ENCODE results near the gene NTN3.

NTN3 gene

DNA sequence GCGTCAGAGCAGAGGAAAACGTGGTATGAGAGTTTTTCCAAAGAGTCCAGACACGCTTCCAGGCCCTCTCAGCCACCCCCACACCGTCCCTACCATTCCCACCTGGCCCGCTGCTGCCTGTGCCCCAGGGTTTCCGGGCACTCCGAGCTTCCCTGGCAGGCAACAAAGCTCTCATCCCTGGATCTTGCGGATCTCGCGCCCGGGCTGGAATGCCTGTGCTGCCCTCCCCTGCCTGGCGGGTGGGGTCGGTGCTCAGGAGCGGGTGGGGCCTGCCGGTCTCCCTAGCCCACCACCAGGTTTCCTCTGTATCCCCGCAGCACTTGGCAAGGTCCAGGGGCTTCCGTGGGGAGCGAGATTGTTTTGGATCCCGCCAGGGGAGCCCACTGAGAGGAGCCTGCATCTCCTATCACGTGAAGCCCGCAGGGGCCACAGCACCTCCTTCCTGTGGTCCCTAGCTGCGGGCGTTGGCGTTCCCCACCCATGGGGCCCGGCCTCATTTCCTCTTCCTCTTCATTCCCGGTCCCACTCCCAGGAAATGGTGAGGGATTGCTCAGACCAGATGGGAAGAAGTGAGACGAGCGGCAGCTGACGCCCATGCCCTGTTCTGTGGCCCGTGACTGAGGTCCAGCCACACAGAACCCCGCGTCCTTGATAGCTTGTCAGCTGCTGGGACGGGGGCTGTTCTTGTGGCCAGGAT lies 14.9 kb downstream of the NTN3 start:
- Histone ChIP-seq H3K4me2 (ENCODE audit: low read length) (no peak overlapping the region), H3K27me3 (ENCODE audit: control insufficient read depth, insufficient read depth, low read length) (no peaks in the 10 kb centered on the region), H3K9me3 (replicated peaks; ENCODE audit: low read length) (no peaks in the 10 kb centered on the region), H3K9ac (ENCODE audit: low read depth, low read length) (no peak overlapping the region), H3K36me3 (ENCODE audit: insufficient read depth, low read length) (no peaks in the 10 kb centered on the region), H3K4me3 (ENCODE audit: low read length) (no peak overlapping the region), H3K4me1 (ENCODE audit: control insufficient read depth, insufficient read depth, low read length) (peaks cover 30% of the 10 kb centered on the region)

DNA sequence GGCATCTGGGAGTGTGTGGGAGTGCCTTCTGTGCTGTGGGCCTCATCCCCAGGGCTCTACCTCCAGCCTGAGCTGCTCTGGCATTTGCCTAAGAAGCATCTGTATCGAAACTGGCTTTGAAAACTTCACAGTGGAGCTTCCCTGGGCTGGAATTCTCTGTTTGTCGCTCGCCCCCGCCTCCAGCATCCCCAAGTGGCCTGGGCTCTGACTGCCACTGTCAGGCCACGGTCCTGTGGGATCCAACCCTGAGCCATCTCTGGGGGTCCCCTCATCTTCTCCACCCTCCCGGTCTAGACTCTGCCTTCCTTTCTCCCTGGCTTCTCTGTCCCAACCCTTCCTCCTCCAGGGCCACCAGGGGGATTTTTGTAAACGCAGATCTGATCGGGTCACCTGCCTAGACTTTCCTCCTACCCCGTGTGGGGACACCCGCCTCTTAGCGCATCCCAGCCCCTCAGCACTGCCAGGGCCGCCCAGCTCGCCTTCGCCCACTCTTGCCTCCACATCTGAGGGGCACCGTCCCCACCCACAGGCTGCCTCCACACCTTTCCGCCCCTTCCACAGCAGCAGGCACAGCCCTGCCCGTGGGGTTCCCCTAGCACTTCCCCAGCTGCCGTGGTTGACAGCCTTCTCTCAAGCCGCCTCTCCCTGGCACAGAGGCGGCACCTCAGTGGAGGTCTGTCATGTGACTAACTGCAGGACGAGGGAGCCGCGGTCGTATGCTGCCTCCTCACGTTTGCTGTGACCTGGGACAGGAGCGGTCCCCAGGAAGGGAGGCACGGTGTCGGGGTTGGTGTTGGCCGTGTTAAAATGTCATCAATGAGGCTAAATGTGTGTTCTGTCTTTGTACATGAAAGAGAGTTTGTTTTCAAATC lies 15.8 kb downstream of the NTN3 start:
- H3K27me3 ChIP-seq (ENCODE audit: control insufficient read depth, insufficient read depth, low read length): no peaks in the 10 kb centered on the region
- no peaks in the 10 kb centered on the region for H3K9me3 ChIP-seq (replicated peaks; ENCODE audit: low read length)
- no peaks in the 10 kb centered on the region for H3K36me3 ChIP-seq (ENCODE audit: insufficient read depth, low read length)
- H3K4me3 ChIP-seq (ENCODE audit: low read length): no peak overlapping the region
- H3K4me2 ChIP-seq (ENCODE audit: low read length): peak overlapping the region; percentile 10
- H3K9ac ChIP-seq (ENCODE audit: low read depth, low read length): no peak overlapping the region
- H3K4me1 ChIP-seq (ENCODE audit: control insufficient read depth, insufficient read depth, low read length): peaks cover 30% of the 10 kb centered on the region

DNA sequence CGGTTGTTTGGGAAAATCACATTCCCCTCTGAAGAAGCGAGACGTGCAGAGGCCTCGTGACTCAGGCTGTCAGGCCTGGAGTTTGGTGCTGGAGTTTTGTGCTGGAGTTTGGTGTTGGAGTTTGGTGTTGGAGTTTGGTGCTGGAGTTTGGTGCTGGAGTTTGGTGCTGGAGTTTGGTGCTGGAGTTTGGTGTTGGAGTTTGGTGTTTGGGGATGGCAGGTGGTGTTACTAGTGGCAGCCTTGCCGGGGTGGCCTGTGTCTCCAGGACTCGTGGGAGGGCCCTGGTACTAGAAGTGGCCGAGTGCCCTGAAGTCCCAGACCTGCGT lies 16.4 kb downstream of the NTN3 start:
- H3K4me2 ChIP-seq (ENCODE audit: low read length): peak overlapping the region; percentile 10
- no peaks in the 10 kb centered on the region for H3K9me3 ChIP-seq (replicated peaks; ENCODE audit: low read length)
- H3K4me3 ChIP-seq (ENCODE audit: low read length): no peak overlapping the region
- H3K9ac ChIP-seq (ENCODE audit: low read depth, low read length): no peak overlapping the region
- no peaks in the 10 kb centered on the region for H3K27me3 ChIP-seq (ENCODE audit: control insufficient read depth, insufficient read depth, low read length)
- peaks cover 24% of the 10 kb centered on the region for H3K4me1 ChIP-seq (ENCODE audit: control insufficient read depth, insufficient read depth, low read length)
- no peaks in the 10 kb centered on the region for H3K36me3 ChIP-seq (ENCODE audit: insufficient read depth, low read length)

DNA sequence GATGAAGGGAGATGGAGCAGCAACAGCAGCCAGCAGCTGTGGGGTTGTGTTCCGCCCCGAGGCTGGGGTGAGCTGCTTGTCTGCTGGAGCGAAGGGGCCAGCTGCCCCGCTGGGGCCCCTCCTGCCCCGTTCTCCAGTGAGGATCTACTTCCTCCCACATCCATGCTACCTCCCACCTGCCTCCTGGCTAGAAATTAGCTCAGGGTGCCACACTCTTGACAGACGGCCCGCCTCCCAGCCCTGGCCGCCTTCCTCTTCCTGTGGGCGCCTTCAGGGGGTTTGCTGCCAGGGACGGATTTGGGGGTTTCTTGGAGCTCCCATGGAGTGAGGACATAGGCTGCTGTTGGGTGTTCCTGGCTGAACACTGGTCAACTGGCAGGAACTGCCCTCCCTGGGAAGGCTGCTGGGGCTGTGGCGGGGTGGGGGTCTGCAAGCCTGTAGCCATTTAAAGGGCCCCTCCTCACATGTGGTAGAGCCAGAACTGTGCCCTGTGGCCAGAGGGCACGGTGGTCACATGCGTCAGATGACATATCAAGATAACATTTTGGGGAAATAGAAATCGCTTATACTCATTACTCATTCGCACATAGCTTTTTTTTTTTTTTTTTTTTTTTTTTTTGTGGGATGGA lies 16.9 kb downstream of the NTN3 start:
- no peaks in the 10 kb centered on the region for H3K36me3 ChIP-seq (ENCODE audit: insufficient read depth, low read length)
- peaks cover 19% of the 10 kb centered on the region for H3K4me1 ChIP-seq (ENCODE audit: control insufficient read depth, insufficient read depth, low read length)
- no peak overlapping the region for H3K4me3 ChIP-seq (ENCODE audit: low read length)
- no peak overlapping the region for H3K9ac ChIP-seq (ENCODE audit: low read depth, low read length)
- H3K4me2 ChIP-seq (ENCODE audit: low read length): no peak overlapping the region
- H3K9me3 ChIP-seq (replicated peaks; ENCODE audit: low read length): no peaks in the 10 kb centered on the region
- no peaks in the 10 kb centered on the region for H3K27me3 ChIP-seq (ENCODE audit: control insufficient read depth, insufficient read depth, low read length)

DNA sequence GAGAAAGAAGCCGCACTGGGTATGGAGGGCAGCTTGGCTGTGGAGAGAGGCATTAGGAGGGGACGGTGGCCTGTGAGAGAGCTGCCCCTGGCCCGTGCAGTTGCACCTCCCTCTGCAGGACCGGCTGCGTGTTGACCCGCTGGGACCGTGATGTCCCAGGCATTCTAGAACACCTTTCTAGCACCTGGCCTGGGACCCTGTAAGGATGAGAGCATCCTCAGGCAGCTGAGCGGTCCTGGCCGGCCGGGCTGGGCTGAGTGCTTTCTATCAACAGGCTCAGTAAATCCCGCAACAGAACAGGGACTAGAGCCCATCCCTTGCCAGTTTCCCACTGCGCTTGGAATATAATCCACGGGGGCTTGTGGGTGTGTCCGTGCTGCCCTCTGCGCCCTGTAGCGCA lies 18.5 kb downstream of the NTN3 start:
- Histone ChIP-seq H3K27me3 (ENCODE audit: control insufficient read depth, insufficient read depth, low read length) (no peaks in the 10 kb centered on the region), H3K9ac (ENCODE audit: low read depth, low read length) (no peak overlapping the region), H3K4me3 (ENCODE audit: low read length) (no peak overlapping the region), H3K36me3 (ENCODE audit: insufficient read depth, low read length) (no peaks in the 10 kb centered on the region), H3K4me1 (ENCODE audit: control insufficient read depth, insufficient read depth, low read length) (peaks cover 9% of the 10 kb centered on the region), H3K4me2 (ENCODE audit: low read length) (no peak overlapping the region), H3K9me3 (replicated peaks; ENCODE audit: low read length) (no peaks in the 10 kb centered on the region)

DNA sequence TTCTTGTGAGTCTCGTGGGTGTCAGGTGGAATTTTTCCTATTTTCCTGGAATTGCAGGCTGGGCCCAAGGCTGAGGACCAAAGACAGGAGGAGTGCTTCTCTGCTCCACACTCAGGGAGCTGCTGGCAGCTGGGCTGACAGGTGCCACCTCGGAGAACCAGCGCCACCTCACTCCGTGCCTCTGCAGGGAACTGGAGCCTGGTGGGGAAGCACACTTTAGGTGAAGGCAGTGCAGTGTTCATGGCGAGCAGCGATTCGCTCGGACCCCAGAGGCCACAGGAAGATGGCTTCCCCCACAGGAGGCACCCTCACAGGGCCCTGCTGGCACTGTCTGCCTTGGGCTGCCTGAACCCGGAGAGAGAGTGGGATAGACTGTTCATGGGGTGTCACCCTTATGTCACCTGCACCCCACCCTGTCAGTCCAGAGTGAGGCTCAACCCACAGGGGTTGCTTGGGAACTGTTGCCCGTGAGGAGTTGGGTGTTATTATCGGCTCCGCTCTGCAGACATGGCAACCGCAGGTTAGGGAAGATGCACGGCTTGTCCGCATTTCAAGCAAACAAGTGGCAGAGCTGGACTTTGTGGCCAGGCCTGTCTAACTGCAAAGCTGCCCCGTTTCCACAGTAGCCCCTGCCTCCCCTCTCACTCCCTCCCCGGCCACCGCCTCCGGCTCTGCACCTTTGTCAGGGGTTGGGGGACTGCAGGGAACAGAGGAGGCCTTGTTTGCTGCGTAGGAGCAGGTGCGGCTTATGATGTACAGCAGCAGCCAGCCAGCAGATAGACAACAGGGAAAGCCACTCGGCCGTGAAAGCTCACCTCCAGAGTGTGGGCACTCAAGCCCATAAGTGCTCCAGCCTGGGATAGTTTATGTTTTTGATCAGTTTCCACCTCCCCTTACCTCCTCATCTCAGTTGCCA lies 19.4 kb downstream of the NTN3 start:
- Histone ChIP-seq H3K36me3 (ENCODE audit: insufficient read depth, low read length) (no peaks in the 10 kb centered on the region), H3K4me1 (ENCODE audit: control insufficient read depth, insufficient read depth, low read length) (peaks cover 9% of the 10 kb centered on the region), H3K9ac (ENCODE audit: low read depth, low read length) (no peak overlapping the region), H3K4me3 (ENCODE audit: low read length) (no peak overlapping the region), H3K4me2 (ENCODE audit: low read length) (no peak overlapping the region), H3K27me3 (ENCODE audit: control insufficient read depth, insufficient read depth, low read length) (no peaks in the 10 kb centered on the region), H3K9me3 (replicated peaks; ENCODE audit: low read length) (no peaks in the 10 kb centered on the region)

DNA sequence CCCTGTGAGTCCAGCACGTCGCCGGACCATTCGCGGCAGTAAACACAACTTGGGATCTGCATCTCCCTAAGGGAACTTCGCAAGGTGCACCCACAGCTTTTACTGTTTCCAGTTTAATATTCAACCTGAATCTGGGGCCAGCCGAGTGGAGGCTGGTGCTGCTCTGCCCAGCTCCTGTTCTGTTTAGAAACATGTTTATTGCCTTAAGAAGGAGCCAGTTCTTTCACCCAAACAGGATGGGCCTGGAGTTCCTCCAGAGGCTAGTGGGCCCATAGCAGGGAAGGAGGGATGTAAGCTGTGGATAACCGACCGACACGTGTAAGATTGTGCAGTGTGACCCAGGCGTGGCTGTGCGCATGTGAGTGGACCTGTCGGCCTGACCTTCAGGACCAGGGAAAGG lies 21.2 kb downstream of the NTN3 start:
- Histone ChIP-seq H3K9ac (ENCODE audit: low read depth, low read length) (no peak overlapping the region), H3K4me1 (ENCODE audit: control insufficient read depth, insufficient read depth, low read length) (peaks cover 9% of the 10 kb centered on the region), H3K27me3 (ENCODE audit: control insufficient read depth, insufficient read depth, low read length) (no peaks in the 10 kb centered on the region), H3K9me3 (replicated peaks; ENCODE audit: low read length) (no peaks in the 10 kb centered on the region), H3K4me3 (ENCODE audit: low read length) (no peak overlapping the region), H3K36me3 (ENCODE audit: insufficient read depth, low read length) (peaks cover 9% of the 10 kb centered on the region), H3K4me2 (ENCODE audit: low read length) (no peak overlapping the region)

DNA sequence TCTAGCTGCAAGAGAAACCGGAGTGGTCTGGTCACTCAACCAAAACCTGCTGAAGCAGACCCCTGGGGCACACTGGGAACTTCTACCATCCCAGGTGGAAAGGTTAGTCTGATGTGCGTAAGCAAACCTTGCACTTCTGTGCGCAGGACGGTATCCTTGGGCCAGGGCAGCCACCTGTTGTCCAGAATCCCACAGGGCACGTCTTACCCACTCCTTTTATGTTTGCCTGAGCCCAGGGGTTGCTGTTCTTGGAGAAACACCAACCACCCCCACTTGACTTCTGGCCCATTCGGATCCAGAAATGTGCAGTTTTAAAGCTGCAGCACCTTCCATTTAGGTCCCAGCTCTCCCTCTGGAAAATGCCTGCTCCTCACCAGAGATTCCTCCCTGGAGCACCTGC lies 22.5 kb downstream of the NTN3 start:
- Histone ChIP-seq H3K4me3 (ENCODE audit: low read length) (no peak overlapping the region), H3K4me1 (ENCODE audit: control insufficient read depth, insufficient read depth, low read length) (peaks cover 11% of the 10 kb centered on the region), H3K9ac (ENCODE audit: low read depth, low read length) (no peak overlapping the region), H3K36me3 (ENCODE audit: insufficient read depth, low read length) (peaks cover 15% of the 10 kb centered on the region), H3K27me3 (ENCODE audit: control insufficient read depth, insufficient read depth, low read length) (no peaks in the 10 kb centered on the region), H3K9me3 (replicated peaks; ENCODE audit: low read length) (no peaks in the 10 kb centered on the region), H3K4me2 (ENCODE audit: low read length) (no peak overlapping the region)

DNA sequence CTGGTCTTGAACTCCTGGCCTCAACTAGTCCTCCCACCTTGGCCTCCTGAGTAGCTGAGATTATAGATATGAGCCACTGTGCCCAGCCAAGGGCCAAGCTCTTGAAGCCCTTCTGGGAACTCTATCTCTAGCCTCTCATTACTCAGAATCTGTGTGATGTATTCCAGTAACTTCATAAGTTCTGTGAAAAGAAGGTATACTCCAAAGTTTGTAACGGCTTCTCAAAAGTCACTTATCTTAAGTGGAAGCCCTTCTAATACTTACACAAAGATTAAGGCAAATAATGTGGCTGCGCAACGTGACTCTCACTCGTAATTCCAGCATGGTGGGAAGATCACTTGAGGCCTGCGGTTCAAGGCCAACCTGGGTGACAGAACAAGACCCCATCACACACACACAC lies 23.5 kb downstream of the NTN3 start:
- Histone ChIP-seq H3K4me2 (ENCODE audit: low read length) (no peak overlapping the region), H3K27me3 (ENCODE audit: control insufficient read depth, insufficient read depth, low read length) (no peaks in the 10 kb centered on the region), H3K4me1 (ENCODE audit: control insufficient read depth, insufficient read depth, low read length) (peaks cover 11% of the 10 kb centered on the region), H3K9ac (ENCODE audit: low read depth, low read length) (no peak overlapping the region), H3K9me3 (replicated peaks; ENCODE audit: low read length) (no peaks in the 10 kb centered on the region), H3K4me3 (ENCODE audit: low read length) (no peak overlapping the region), H3K36me3 (ENCODE audit: insufficient read depth, low read length) (peaks cover 15% of the 10 kb centered on the region)

DNA sequence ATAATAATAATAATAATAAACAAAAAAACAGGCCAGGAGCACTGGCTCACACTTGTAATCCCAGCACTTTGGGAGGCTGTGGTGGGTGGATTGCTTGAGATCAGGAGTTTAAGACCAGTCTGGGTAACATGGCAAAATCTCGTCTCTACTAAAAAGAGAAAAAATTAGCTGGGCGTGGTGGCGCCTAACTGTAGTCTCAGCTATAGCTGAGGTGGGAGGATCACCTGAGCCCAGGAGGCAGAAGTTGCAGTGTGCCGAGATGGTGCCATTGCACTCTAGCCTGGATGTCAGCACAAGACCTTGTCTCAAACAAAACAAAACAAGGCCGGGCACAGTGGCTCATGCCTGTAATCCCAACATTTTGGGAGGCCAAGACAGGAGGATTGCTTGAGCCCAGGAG lies 23.9 kb downstream of the NTN3 start:
- no peak overlapping the region for H3K9ac ChIP-seq (ENCODE audit: low read depth, low read length)
- peaks cover 15% of the 10 kb centered on the region for H3K36me3 ChIP-seq (ENCODE audit: insufficient read depth, low read length)
- peaks cover 11% of the 10 kb centered on the region for H3K4me1 ChIP-seq (ENCODE audit: control insufficient read depth, insufficient read depth, low read length)
- H3K4me3 ChIP-seq (ENCODE audit: low read length): no peak overlapping the region
- no peak overlapping the region for H3K4me2 ChIP-seq (ENCODE audit: low read length)
- H3K9me3 ChIP-seq (replicated peaks; ENCODE audit: low read length): no peaks in the 10 kb centered on the region
- H3K27me3 ChIP-seq (ENCODE audit: control insufficient read depth, insufficient read depth, low read length): no peaks in the 10 kb centered on the region

Data from skeletal muscle satellite cell (primary cell).